Esophagus muscularis mucosa (tissue), 4 donors: Measurements from ENCODE around the gene ZFPM1. TPM values are rescaled to one million over a fixed set of nuclear protein-coding genes. Genes with fewer than 3 reads are reported as not detected.
A peak's percentile ranks its signal among the peaks of the same experiment; 100 is the strongest.

Source experiments
- DNase-seq: peaks from one replicate; pipeline ENCODE4 v3.0.0-alpha.2; 2017; ENCODE audit errors: extremely low spot score
- H3K27ac ChIP-seq, 4 donors: fragments of 200-600 bp; sonication (generic); replicated peaks in 1 of 4; 1 replicate in 3 of 4; 2 replicates in 1 of 4; pipeline ENCODE4 v1.5.1; 2016 to 2019; ENCODE audit warnings: mild to moderate bottlenecking in 1 of 4
- H3K27me3 ChIP-seq, 4 donors: fragments of 200-600 bp; sonication (generic); one replicate each; pipeline versions ENCODE4 v1.5.1 to v1.6.0; 2016 to 2019
- H3K36me3 ChIP-seq, 4 donors: fragments of 200-600 bp; sonication (generic); one replicate each; pipeline ENCODE4 v1.5.1; 2016 to 2019
- H3K4me1 ChIP-seq, 4 donors: fragments of 200-600 bp; sonication (generic); one replicate each; pipeline ENCODE4 v1.5.1; 2016 to 2019
- H3K4me3 ChIP-seq, 4 donors: fragments of 200-600 bp; sonication (generic); 1 replicate in 2 of 4; 2 replicates in 2 of 4; pipeline ENCODE4 v1.5.1; 2016 to 2019; ENCODE audit warnings: mild to moderate bottlenecking in 4 of 4, moderate library complexity in 1 of 4
- H3K9me3 ChIP-seq, 4 donors: fragments of 200-600 bp; sonication (generic); 1 replicate in 3 of 4; 2 replicates in 1 of 4; pipeline ENCODE4 v1.5.1; 2016 to 2019
- CTCF ChIP-seq, 3 experiments: fragments of 200-600 bp in 2 of 3; fragments of 450-650 bp in 1 of 3; sonication (generic) in 2 of 3; IDR thresholded peaks; one replicate each; pipeline ENCODE4 v1.5.1; 2017 to 2019; ENCODE audit warnings: antibody characterized with exemption in 3 of 3, mild to moderate bottlenecking in 2 of 3, moderate library complexity in 1 of 3
- EP300 ChIP-seq: sonication (generic); formaldehyde crosslinking; IDR thresholded peaks from one replicate; pipeline ENCODE4 v1.6.1; 2017; ENCODE audit warnings: antibody characterized with exemption
- POLR2A ChIP-seq: fragments of 450-650 bp; IDR thresholded peaks from one replicate; pipeline ENCODE4 v1.6.1; 2017; ENCODE audit warnings: antibody characterized with exemption, moderate library complexity, mild to moderate bottlenecking, low read depth
- POLR2AphosphoS5 ChIP-seq, 2 donors: sonication (generic); formaldehyde crosslinking; IDR thresholded peaks; one replicate each; pipeline ENCODE4 v1.6.1; 2017; ENCODE audit warnings: antibody characterized with exemption in 2 of 2
- WGBS: methylation state at CpG from one replicate; pipeline ENCODE4 v1.1.5; 2018; 5-methylcytosine and 5-hydroxymethylcytosine counted together
- intact Hi-C: fragments of 100-400 bp; cut with DNase I; formaldehyde crosslinking; loops from one replicate; pipeline ENCODE4 v1.15.1; 2023
- total RNA-seq, 4 donors: library from RNA; depleted of rRNA; stranded (reverse); fragments of >200 nt; gene quantifications; one replicate each; pipeline versions ENCODE4 v1.1.0 to v1.2.1, GENCODE V29; 2016

Gene ZFPM1
- total RNA-seq, 4 donors from 2014 or later: 0.42 to 1.4 (median 1.0) TPM

GRCh38 chr16:88471575-88471974 lies 18.5 kb downstream of the ZFPM1 start:
- H3K4me1 ChIP-seq: peaks cover 0 to 9% (median 7%) of the 10 kb centered on the region in 4 donors
- intact Hi-C loops: no loop called here
- no peak overlapping the region for H3K4me3 ChIP-seq
- H3K27ac ChIP-seq: no peak overlapping the region
- TF ChIP-seq POLR2AphosphoS5 (IDR thresholded peaks at IDR 0.05) (no peak), POLR2A (no peak), CTCF (IDR thresholded peaks at IDR 0.05) (no peak), EP300 (no peak)
- no peaks in the 10 kb centered on the region for H3K36me3 ChIP-seq
- no peaks in the 10 kb centered on the region for H3K9me3 ChIP-seq
- WGBS: 88% methylated on average over 16 of the region's 16 CpGs
- no peak for DNase-seq
- peaks cover 0 to 27% (median 0%) of the 10 kb centered on the region in 4 donors for H3K27me3 ChIP-seq

GRCh38 chr16:88472069-88472468 lies 19.0 kb downstream of the ZFPM1 start:
- no peak overlapping the region for H3K27ac ChIP-seq
- 73% methylated on average over 7 of the region's 12 CpGs for WGBS

GRCh38 chr16:88472637-88473205 lies 19.6 kb downstream of the ZFPM1 start:
- WGBS: 79% methylated on average over 21 of the region's 22 CpGs
- DNase-seq: no peak
- Histone ChIP-seq H3K4me3 (no peak overlapping the region), H3K27me3 (peaks cover 0 to 16% (median 0%) of the 10 kb centered on the region in 4 donors), H3K36me3 (no peaks in the 10 kb centered on the region), H3K9me3 (no peaks in the 10 kb centered on the region), H3K4me1 (peaks cover 0 to 9% (median 7%) of the 10 kb centered on the region in 4 donors), H3K27ac (peak overlapping the region in 1 of 4 donors; percentile 52)
- intact Hi-C loops: no loop called here
- TF ChIP-seq POLR2A: no peak
- TF ChIP-seq POLR2AphosphoS5 (IDR thresholded peaks at IDR 0.05): no peak
- TF ChIP-seq EP300: no peak
- TF ChIP-seq CTCF (IDR thresholded peaks at IDR 0.05): no peak

More at GRCh38 chr16:88472069-88472468, 19.0 kb downstream of the ZFPM1 start:
- no peak for DNase-seq
- Histone ChIP-seq H3K27me3 (peaks cover 0 to 22% (median 0%) of the 10 kb centered on the region in 4 donors), H3K9me3 (no peaks in the 10 kb centered on the region), H3K36me3 (no peaks in the 10 kb centered on the region), H3K4me3 (no peak overlapping the region), H3K4me1 (peaks cover 0 to 9% (median 7%) of the 10 kb centered on the region in 4 donors)
- intact Hi-C loops: no loop called here
- TF ChIP-seq POLR2A (no peak), CTCF (IDR thresholded peaks at IDR 0.05) (no peak), EP300 (no peak), POLR2AphosphoS5 (IDR thresholded peaks at IDR 0.05) (no peak)

GRCh38 chr16:88473666-88474534 lies 20.8 kb downstream of the ZFPM1 start:
- Histone ChIP-seq H3K27ac (peak overlapping the region in 3 of 4 donors; percentile 7 to 52 (median 39)), H3K4me1 (peaks cover under 1 to 3% (median 2%) of the 10 kb centered on the region in 4 donors), H3K9me3 (no peaks in the 10 kb centered on the region), H3K4me3 (peak overlapping the region in 1 of 4 donors; percentile 20), H3K36me3 (no peaks in the 10 kb centered on the region), H3K27me3 (peaks cover 0 to 4% (median 0%) of the 10 kb centered on the region in 4 donors)
- no peak for DNase-seq
- 82% methylated on average over 39 of the region's 43 CpGs for WGBS
- intact Hi-C loops: no loop called here
- TF ChIP-seq POLR2A (no peak), POLR2AphosphoS5 (IDR thresholded peaks at IDR 0.05) (no peak), EP300 (no peak), CTCF (IDR thresholded peaks at IDR 0.05) (no peak)
